HepG2 (cell line): ENCODE data around the gene SOX13.

ENCODE experiments used
- BCLAF1 ChIP-seq: fragments of 450-650 bp; IDR thresholded peaks from 2 replicates; pipeline ENCODE4 v1.6.1; 2017; ENCODE audit warnings: mild to moderate bottlenecking
- FOXP1 ChIP-seq, 2 experiments: fragments of 450-650 bp in 1 of 2; IDR thresholded peaks; 2 replicates each; pipeline ENCODE4 v1.6.1; 2017 to 2018; ENCODE audit warnings: antibody characterized with exemption in 1 of 2
- HIVEP1 ChIP-seq: sonication (generic); formaldehyde crosslinking; IDR thresholded peaks from 2 replicates; pipeline ENCODE4 v1.4.0; 2020; ENCODE audit warnings: mild to moderate bottlenecking, missing genetic modification reagents
- HNF4A ChIP-seq: sonication (generic); formaldehyde crosslinking; IDR thresholded peaks from 2 replicates; pipeline ENCODE4 v1.4.0; 2020; ENCODE audit warnings: missing genetic modification reagents
- KDM5B ChIP-seq: sonication (generic); formaldehyde crosslinking; IDR thresholded peaks from 2 replicates; pipeline ENCODE4 v1.4.0; 2020; ENCODE audit warnings: missing genetic modification reagents, mild to moderate bottlenecking, borderline replicate concordance
- POLR2AphosphoS2 ChIP-seq: IDR thresholded peaks from 2 replicates; pipeline ENCODE4 v1.6.1; 2011; ENCODE audit warnings: low read depth, low read length, improper control_type of control experiment
- RARG ChIP-seq: sonication (generic); formaldehyde crosslinking; IDR thresholded peaks from 2 replicates; pipeline ENCODE4 v1.4.0; 2020; ENCODE audit warnings: low read depth, mild to moderate bottlenecking, missing genetic modification reagents
- ZNF563 ChIP-seq: sonication (generic); formaldehyde crosslinking; IDR thresholded peaks from 2 replicates; pipeline ENCODE4 v1.8.0; 2022; ENCODE audit warnings: mild to moderate bottlenecking, moderate library complexity, missing genetic modification reagents
- TF ChIP-seq, protein P1 (sequence below): sonication (generic); formaldehyde crosslinking; IDR thresholded peaks from 2 replicates; pipeline ENCODE4 v1.5.0; 2020; ENCODE audit warnings: mild to moderate bottlenecking, missing genetic modification reagents, moderate library complexity

DNA sequence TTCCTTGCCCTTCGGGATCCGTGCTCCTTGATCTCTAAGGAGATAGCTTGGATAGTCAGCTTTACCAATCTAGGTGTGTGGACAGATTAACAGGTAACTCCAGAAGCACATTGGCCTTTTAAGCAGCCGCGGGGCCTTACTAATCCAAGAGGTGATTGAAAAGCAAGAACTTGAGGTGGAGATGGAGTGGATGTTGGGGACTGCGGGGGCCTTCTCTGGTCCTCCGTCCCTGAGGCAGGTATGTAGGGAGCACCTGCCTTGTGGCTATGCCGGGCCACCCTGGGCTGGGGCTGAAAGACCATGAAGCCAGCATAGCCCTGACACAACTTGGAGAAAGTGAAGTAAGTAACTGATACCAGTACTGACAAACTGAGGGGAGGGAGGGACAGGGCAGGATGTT, 10.6 kb downstream of the SOX13 start:
- TF ChIP-seq RARG (CRISPR knock-in tag) = no peak
- TF ChIP-seq, protein P1, sequence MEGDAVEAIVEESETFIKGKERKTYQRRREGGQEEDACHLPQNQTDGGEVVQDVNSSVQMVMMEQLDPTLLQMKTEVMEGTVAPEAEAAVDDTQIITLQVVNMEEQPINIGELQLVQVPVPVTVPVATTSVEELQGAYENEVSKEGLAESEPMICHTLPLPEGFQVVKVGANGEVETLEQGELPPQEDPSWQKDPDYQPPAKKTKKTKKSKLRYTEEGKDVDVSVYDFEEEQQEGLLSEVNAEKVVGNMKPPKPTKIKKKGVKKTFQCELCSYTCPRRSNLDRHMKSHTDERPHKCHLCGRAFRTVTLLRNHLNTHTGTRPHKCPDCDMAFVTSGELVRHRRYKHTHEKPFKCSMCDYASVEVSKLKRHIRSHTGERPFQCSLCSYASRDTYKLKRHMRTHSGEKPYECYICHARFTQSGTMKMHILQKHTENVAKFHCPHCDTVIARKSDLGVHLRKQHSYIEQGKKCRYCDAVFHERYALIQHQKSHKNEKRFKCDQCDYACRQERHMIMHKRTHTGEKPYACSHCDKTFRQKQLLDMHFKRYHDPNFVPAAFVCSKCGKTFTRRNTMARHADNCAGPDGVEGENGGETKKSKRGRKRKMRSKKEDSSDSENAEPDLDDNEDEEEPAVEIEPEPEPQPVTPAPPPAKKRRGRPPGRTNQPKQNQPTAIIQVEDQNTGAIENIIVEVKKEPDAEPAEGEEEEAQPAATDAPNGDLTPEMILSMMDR (CRISPR knock-in tag) = no peak
- no peak for TF ChIP-seq FOXP1 (IDR thresholded peaks at IDR 0.05)
- no peak for TF ChIP-seq FOXP1 (CRISPR knock-in tag; IDR thresholded peaks at IDR 0.05)
- no peak for TF ChIP-seq POLR2AphosphoS2
- no peak for TF ChIP-seq BCLAF1
- no peak for TF ChIP-seq HNF4A
- no peak for TF ChIP-seq KDM5B (CRISPR knock-in tag)
- no peak for TF ChIP-seq ZNF563
- no peak for TF ChIP-seq HIVEP1
